GM08714 (cell line): ENCODE measurements around the gene EFNB1.

Source experiments
- H3K4me3 ChIP-seq: fragments of 200-500 bp; sonication (Bioruptor generic); 2 replicates; pipeline ENCODE4 v1.5.1; 2014; ENCODE audit warnings: mild to moderate bottlenecking, low read length, inconsistent platforms
- ZNF274 ChIP-seq: IDR thresholded peaks from 2 replicates; pipeline ENCODE4 v1.6.1; 2012; ENCODE audit warnings: mild to moderate bottlenecking, low read depth, low read length

Gene EFNB1

DNA sequence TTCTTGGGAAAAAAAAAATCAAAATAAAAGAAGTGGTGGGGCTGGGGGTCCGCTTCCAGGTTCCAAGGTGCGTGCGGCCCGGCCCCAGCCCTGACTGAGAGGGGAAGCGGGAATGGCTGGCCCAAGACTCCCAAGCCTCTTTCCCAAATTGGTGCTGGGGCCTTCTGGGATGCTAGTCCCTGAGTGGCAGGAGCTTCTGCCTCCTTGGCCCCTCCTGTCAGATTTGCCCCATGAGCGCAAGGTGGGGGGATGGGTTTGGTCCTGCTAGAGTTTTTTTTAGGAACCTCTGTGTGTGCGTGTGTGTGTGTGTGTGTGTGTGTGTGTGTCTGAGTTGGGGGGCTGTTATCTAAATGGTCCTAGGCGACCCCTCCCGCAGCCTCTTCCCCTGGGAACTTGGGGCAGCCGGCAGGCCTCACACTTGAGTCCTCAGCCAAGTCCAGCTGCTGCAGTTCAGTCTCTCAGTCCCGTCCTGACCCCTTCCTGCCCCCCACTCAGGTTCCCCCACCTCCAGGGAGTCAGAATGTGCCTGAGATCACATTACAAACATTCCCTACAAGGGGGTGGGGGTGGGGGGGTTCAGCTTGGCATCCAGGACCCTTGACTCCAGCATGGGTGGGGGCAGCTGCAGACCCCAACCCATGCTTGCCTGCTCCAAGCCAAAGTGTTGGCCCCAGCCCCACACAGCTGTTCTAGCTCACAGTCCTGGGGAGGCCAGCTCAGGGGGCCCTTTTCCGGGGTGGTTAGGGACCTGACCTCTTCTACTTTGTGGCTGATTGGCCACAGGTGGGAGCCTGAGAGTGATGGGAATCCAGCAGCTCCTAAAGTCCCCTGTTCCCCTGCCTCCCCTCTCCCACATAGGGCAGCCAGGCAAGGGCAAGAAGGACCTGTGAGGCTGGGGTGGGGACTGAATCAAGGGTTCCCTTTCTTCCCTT, 4.0 kb downstream of the EFNB1 start:
- no peak overlapping the region for H3K4me3 ChIP-seq
- no peak for TF ChIP-seq ZNF274

- TF ChIP-seq ZNF274 = no peak
- H3K4me3 ChIP-seq = no peak overlapping the region
Measured at GRCh38 chrX:68833448-68833805, 4.6 kb downstream of the EFNB1 start.

DNA sequence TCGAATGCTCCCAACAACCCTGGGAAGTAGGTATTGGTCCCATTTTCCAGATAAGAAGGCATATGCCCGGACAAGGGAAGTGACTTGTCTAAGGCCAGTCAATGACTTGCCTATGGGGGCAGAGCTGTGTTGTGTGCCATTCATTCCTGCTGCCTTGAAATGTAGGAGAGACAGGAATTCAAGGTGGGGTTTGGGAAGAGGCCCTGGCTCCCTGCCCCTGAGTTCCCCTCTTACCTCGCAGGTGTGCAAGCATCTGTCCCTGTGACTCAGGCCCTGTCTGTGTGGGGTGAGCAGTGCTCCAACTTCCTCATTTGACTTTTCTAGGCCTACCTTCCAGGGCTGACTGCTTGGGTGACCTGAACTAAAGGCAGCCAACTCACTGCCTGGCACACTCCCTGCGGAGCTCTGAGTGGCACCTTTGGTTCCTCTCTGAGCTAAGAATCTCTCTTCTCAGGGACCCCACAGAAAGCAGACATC, 5.1 kb downstream of the EFNB1 start:
- no peak overlapping the region for H3K4me3 ChIP-seq
- TF ChIP-seq ZNF274 = no peak

- TF ChIP-seq ZNF274 = no peak
- no peak overlapping the region for H3K4me3 ChIP-seq
Measured at GRCh38 chrX:68834371-68835103, 5.7 kb downstream of the EFNB1 start.

GRCh38 chrX:68835104-68835442, 6.3 kb downstream of the EFNB1 start:
- H3K4me3 ChIP-seq = no peak overlapping the region
- TF ChIP-seq ZNF274 = no peak

DNA sequence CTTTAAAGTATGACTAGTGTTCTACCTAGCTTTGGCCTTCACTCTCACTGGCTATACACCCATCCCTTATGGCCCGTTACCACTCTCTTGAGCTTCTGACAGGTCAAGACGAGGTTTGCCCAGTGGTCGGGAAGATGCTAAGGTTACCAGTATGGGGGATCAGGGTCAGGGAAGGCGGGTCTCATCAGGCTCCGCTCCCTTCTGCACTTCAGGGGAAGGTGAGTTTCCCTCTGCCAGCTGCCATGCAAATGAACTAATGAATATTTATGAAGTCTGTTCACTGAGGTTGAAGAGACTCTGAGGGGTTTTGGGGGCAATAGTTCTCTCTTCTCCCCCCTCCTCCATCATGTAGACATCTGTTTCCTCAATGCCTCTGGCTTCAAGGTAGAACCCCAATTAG, 6.6 kb downstream of the EFNB1 start:
- no peak overlapping the region for H3K4me3 ChIP-seq
- TF ChIP-seq ZNF274 = no peak

GRCh38 chrX:68837119-68837518, 8.3 kb downstream of the EFNB1 start:
- TF ChIP-seq ZNF274 = no peak
- H3K4me3 ChIP-seq = no peak overlapping the region

- no peak for TF ChIP-seq ZNF274
- no peak overlapping the region for H3K4me3 ChIP-seq
Measured at GRCh38 chrX:68838571-68838910, 9.7 kb downstream of the EFNB1 start.

DNA sequence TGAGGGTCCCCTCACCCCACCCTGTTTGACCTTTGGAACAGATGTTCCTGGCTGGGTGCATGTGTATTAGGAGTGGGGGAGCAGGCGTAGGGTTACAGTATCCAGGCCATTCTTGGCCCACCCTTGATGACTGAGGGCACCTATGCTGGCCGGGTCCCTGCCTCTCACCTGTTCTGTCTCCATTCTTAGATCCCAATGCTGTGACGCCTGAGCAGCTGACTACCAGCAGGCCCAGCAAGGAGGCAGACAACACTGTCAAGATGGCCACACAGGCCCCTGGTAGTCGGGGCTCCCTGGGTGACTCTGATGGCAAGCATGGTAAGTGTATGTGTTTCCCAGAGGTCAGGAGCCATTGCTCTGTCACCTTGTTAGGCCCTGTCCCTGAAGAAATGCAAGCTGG, 10.9 kb downstream of the EFNB1 start:
- no peak overlapping the region for H3K4me3 ChIP-seq
- TF ChIP-seq ZNF274 = no peak

DNA sequence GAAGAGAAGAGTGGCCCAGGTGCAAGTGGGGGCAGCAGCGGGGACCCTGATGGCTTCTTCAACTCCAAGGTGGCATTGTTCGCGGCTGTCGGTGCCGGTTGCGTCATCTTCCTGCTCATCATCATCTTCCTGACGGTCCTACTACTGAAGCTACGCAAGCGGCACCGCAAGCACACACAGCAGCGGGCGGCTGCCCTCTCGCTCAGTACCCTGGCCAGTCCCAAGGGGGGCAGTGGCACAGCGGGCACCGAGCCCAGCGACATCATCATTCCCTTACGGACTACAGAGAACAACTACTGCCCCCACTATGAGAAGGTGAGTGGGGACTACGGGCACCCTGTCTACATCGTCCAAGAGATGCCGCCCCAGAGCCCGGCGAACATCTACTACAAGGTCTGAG, 11.4 kb downstream of the EFNB1 start:
- no peak overlapping the region for H3K4me3 ChIP-seq
- no peak for TF ChIP-seq ZNF274

DNA sequence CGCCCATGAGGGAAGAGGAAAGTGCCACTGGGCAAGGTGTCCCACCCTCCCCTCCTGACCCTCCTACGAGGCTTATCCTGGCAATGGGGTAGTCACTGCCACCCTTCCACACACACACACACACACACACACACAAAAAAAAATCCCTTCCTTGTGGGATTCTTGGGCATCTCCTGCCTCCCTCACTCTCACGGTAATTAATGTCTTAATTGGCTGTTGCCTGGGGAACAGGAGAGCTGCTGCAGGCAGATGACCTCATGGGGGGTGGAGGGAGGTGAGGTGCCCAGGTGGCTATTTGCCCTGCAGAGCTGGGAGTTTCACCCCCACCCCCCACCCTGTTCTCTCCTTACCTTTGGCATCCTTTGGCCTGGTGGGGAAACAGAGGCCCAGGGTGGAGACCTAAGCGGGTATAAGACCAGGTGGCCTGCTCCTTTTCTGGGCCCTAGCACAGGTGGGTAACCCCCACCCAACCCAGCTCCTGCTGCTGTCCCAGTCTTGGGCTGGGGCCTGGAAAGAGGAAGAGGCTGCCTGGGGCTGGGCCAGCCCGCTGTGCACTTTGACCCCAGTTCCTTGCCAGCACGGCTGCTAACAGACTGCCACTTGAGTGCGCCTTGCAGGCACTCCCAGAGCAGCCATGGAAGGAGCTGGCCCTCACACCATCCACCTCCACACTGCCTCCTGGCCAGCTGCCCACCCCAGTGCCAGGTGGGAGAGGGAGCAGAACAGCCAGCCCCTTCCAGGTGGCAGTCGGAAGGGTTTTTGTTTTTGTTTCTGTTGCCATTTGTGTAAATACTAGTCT, 12.6 kb downstream of the EFNB1 start:
- no peak overlapping the region for H3K4me3 ChIP-seq
- TF ChIP-seq ZNF274 = no peak

- no peak overlapping the region for H3K4me3 ChIP-seq
- no peak for TF ChIP-seq ZNF274
Measured at GRCh38 chrX:68842351-68842750, 13.5 kb downstream of the EFNB1 start.

- no peak for TF ChIP-seq ZNF274
- H3K4me3 ChIP-seq = no peak overlapping the region
Measured at GRCh38 chrX:68842781-68843581, 14.2 kb downstream of the EFNB1 start.

- no peak overlapping the region for H3K4me3 ChIP-seq
- TF ChIP-seq ZNF274 = no peak
Measured at GRCh38 chrX:68843992-68844391, 15.2 kb downstream of the EFNB1 start.

- H3K4me3 ChIP-seq = no peak overlapping the region
- no peak for TF ChIP-seq ZNF274
Measured at GRCh38 chrX:68844581-68844980, 15.8 kb downstream of the EFNB1 start.
